ENCODE results near the gene TERT. TPM values are rescaled to one million over a fixed set of nuclear protein-coding genes. Genes with fewer than 3 reads are reported as not detected.

Gene TERT
- total and polyA plus RNA-seq, 3 experiments from 2014 or later = 2.0 to 2.5 TPM; not detected in 1

DNA sequence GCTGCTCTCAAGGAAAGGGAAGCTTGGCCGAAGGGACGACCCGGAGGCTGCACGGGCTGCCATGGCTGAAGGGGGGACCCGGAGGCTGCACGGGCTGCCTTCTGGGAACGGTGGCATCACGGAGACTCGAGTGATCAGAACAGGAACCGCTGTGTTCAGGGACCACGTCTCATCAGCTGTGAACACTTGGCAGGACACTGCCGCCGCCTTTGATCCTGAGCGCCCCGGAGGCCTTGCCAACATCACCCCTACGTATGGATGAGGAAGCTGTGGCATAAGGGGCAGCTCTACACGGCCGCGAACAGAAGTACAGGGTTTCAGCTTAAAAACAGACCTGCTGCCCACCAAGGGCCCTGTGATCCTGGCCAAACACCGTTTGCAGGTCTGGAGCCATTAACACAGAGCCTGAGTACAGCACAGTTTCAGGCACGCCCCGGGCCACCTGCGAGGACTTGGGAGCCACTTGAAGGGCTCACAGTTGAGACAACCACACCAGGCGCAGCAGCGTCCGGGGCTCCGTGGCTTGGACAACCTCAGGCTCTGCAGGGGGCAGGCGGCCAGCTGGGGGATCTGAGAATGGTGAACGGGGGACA, 23.9 kb upstream of the TERT start:
- CTCF ChIA-PET = no interaction called here

DNA sequence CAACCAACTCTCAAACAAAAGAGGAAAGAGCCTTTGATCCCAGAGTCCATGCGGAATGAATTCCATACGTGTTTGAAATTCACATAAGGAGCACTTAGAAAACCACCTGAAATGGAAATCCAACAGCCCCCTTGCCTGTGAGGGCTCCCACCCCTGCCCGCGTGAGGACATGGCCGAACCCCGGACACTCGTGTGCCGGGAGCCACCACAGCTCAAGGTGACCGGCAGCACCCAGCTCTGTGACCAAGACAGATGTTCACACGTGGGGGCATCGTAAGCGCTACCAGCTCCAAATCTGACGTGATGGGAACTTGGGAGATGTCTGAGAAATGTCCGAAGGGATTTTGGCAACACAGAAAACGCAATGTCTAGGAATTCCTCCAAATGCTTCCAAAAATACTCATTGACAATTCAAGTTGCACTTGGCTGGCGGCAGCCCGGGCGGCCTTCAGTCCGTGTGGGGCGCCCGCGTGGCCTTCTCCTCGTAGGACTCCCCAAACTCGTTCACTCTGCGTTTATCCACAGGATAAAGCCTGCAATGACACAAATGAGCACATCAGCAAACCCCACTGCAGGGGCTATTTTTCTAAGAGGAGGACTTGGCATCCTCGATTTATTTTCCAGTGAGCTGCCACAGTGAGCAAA, 23.2 kb upstream of the TERT start:
- peak in 1 of 5 donors; percentile 26 for DNase-seq
- peaks cover 5 to 56% (median 5%) of the 10 kb centered on the region in 3 donors for H3K36me3 Mint-ChIP-seq
- CTCF ChIA-PET = no interaction called here
- peak overlapping the region in 1 of 7 donors; percentile 13 for H3K4me3 Mint-ChIP-seq
- H3K9me3 ChIP-seq (ENCODE audit: low read length) = no peaks in the 10 kb centered on the region
- no peaks in the 10 kb centered on the region for H3K27me3 Mint-ChIP-seq
- H3K36me3 ChIP-seq (ENCODE audit: insufficient read depth, low read length) = peaks cover 3% of the 10 kb centered on the region
- no peak overlapping the region for H3K27ac ChIP-seq (ENCODE audit: low read depth, low read length)
- POLR2A ChIA-PET = no interaction called here
- H3K4me1 Mint-ChIP-seq = peaks cover 44 to 46% (median 46%) of the 10 kb centered on the region in 3 donors
- H3K4me1 ChIP-seq (ENCODE audit: insufficient read depth, low read length) = peaks cover 45% of the 10 kb centered on the region
- H3K4me3 ChIP-seq (ENCODE audit: low read length) = no peak overlapping the region
- H3K27me3 ChIP-seq (ENCODE audit: insufficient read depth, low read length, poor library complexity, severe bottlenecking) = no peaks in the 10 kb centered on the region
- H3K27ac Mint-ChIP-seq = peak overlapping the region in 1 of 8 donors; percentile 84
- no peaks in the 10 kb centered on the region for H3K9me3 Mint-ChIP-seq

More for the DNA sequence above, 23.9 kb upstream of the TERT start:
- H3K27me3 ChIP-seq (ENCODE audit: insufficient read depth, low read length, poor library complexity, severe bottlenecking) = no peaks in the 10 kb centered on the region
- peaks cover 38% of the 10 kb centered on the region for H3K4me1 ChIP-seq (ENCODE audit: insufficient read depth, low read length)
- Mint-ChIP-seq H3K27ac (no peak overlapping the region), H3K36me3 (peaks cover 5 to 58% (median 5%) of the 10 kb centered on the region in 3 donors), H3K9me3 (no peaks in the 10 kb centered on the region), H3K4me1 (peaks cover 37 to 39% (median 39%) of the 10 kb centered on the region in 3 donors), H3K27me3 (no peaks in the 10 kb centered on the region), H3K4me3 (no peak overlapping the region)
- H3K27ac ChIP-seq (ENCODE audit: low read depth, low read length) = no peak overlapping the region
- peaks cover 3% of the 10 kb centered on the region for H3K36me3 ChIP-seq (ENCODE audit: insufficient read depth, low read length)
- no peaks in the 10 kb centered on the region for H3K9me3 ChIP-seq (ENCODE audit: low read length)
- no peak overlapping the region for H3K4me3 ChIP-seq (ENCODE audit: low read length)
- DNase-seq = peak in 1 of 5 donors; percentile 37
- POLR2A ChIA-PET = no interaction called here

DNA sequence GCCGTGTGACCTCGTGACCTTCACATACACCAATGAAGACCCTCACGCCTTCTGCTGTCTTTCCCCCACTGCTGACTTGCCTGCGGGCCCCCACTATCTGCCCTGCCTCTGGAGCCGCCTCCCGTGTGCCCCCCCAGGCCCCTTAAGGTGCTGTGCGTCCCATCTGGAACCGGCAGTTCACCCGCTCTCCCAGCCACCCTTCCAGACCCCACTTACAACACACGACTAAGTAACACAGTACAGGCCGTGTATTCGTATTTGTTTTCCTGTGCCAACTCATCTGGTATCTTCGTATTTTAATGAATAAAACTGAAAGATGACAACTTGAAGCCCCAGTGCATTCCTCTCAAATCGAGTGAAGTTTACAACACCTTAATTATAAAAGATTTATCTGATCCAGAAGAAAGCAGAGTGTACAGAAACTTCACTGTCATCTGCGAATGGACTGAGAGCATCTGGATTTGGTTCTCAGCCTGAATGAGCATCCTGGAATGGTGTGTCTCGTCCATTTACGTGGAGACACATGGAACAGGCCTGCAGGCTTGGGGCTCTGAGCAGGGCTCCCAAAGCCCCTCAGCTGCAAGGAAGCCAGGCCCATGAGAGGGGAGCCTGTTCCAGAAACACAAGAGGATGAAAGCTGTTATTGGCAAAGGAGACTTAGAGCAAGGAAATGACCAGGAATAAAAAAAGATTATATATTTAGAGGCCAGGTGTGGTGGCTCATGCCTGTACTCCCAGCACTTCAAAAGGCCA, 21.9 kb upstream of the TERT start:
- H3K27me3 Mint-ChIP-seq = no peaks in the 10 kb centered on the region
- Histone ChIP-seq H3K27me3 (ENCODE audit: insufficient read depth, low read length, poor library complexity, severe bottlenecking) (no peaks in the 10 kb centered on the region), H3K4me1 (ENCODE audit: insufficient read depth, low read length) (peaks cover 56% of the 10 kb centered on the region), H3K9me3 (ENCODE audit: low read length) (no peaks in the 10 kb centered on the region), H3K36me3 (ENCODE audit: insufficient read depth, low read length) (peaks cover 3% of the 10 kb centered on the region), H3K4me3 (ENCODE audit: low read length) (peak overlapping the region; percentile 58), H3K27ac (ENCODE audit: low read depth, low read length) (no peak overlapping the region)
- CTCF ChIA-PET = interaction anchor here (0.9 kb wide), 1 partner anchor 13 kb away, joined by 3 read pairs; no protein-coding TSS in a partner anchor
- peak overlapping the region; percentile 73 to 92 (median 86) for H3K4me3 Mint-ChIP-seq
- peaks cover 56 to 59% (median 59%) of the 10 kb centered on the region in 3 donors for H3K4me1 Mint-ChIP-seq
- no peak for DNase-seq
- H3K36me3 Mint-ChIP-seq = peaks cover 2 to 46% (median 5%) of the 10 kb centered on the region in 3 donors
- H3K9me3 Mint-ChIP-seq = peaks cover 0 to 5% (median 2%) of the 10 kb centered on the region in 5 donors
- peak overlapping the region; percentile 57 to 92 (median 84) for H3K27ac Mint-ChIP-seq
- POLR2A ChIA-PET = interaction anchor here (1.0 to 1.5 kb wide), 2 partner anchors 28 to 176 kb away, joined by 3 to 6 read pairs; partner anchors contain the start of gene CLPTM1L

DNA sequence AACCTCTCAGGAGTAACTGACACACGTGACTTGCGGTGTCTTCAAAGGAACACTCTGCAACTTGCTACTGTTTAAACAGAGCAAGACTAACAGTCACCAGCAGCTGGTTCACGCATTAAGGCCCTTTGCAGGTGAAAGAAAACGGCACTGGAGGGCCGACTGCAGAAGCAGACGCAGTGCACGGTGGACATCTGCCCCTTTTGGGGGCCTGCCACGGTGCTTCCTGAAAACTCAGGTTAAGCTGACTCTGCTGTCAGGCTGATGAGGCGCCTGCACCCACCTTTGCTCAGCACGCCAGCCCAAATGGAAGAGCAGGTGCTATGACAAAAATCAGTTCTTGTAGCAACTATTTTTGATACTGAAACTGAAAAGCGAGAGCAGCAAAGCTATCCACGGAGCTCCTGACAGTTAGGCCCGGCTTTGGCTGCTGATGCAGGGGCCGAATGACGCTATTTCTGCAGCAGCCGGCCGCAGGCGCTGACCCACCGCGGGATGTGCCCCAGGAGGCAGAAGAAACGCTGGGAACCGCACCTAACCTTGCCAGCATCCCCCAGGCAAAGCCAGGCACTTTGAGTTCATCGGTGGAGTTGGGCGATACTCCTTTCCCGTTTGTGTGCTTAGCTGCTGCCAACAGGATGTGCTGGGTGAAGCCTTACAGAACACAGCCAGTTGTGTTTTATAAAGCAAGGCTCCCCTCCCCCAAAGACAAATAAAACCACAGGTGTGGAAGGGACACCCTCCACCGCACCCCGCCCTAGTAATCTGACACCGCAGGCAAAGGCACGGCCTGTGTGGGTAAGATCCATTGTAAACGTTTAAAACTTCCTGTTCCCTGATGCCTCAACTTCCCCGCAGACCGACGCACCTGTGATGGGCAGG, 21.1 kb upstream of the TERT start:
- H3K27me3 ChIP-seq (ENCODE audit: insufficient read depth, low read length, poor library complexity, severe bottlenecking) = no peaks in the 10 kb centered on the region
- H3K27ac ChIP-seq (ENCODE audit: low read depth, low read length) = no peak overlapping the region
- H3K36me3 Mint-ChIP-seq = peaks cover 0 to 38% (median 0%) of the 10 kb centered on the region in 3 donors
- H3K4me3 Mint-ChIP-seq = peak overlapping the region; percentile 73 to 92 (median 86)
- peak; percentile 39 to 76 (median 62) for DNase-seq
- H3K9me3 ChIP-seq (ENCODE audit: low read length) = peaks cover 2% of the 10 kb centered on the region
- H3K4me1 Mint-ChIP-seq = peaks cover 59 to 61% (median 61%) of the 10 kb centered on the region in 3 donors
- H3K4me3 ChIP-seq (ENCODE audit: low read length) = peak overlapping the region; percentile 58
- ChIA-PET POLR2A (interaction anchor here (1.0 to 1.5 kb wide), 3 partner anchors 29 to 176 kb away, joined by 3 to 6 read pairs (median 4); partner anchors contain the start of gene CLPTM1L), CTCF (interaction anchor here (0.9 to 1.3 kb wide), 2 partner anchors 13 to 14 kb away, joined by 3 read pairs; no protein-coding TSS in a partner anchor)
- H3K4me1 ChIP-seq (ENCODE audit: insufficient read depth, low read length) = peaks cover 56% of the 10 kb centered on the region
- H3K27ac Mint-ChIP-seq = peak overlapping the region; percentile 60 to 96 (median 84)
- no peaks in the 10 kb centered on the region for H3K27me3 Mint-ChIP-seq
- H3K9me3 Mint-ChIP-seq = peaks cover 0 to 10% (median 7%) of the 10 kb centered on the region in 5 donors
- H3K36me3 ChIP-seq (ENCODE audit: insufficient read depth, low read length) = peaks cover 3% of the 10 kb centered on the region

DNA sequence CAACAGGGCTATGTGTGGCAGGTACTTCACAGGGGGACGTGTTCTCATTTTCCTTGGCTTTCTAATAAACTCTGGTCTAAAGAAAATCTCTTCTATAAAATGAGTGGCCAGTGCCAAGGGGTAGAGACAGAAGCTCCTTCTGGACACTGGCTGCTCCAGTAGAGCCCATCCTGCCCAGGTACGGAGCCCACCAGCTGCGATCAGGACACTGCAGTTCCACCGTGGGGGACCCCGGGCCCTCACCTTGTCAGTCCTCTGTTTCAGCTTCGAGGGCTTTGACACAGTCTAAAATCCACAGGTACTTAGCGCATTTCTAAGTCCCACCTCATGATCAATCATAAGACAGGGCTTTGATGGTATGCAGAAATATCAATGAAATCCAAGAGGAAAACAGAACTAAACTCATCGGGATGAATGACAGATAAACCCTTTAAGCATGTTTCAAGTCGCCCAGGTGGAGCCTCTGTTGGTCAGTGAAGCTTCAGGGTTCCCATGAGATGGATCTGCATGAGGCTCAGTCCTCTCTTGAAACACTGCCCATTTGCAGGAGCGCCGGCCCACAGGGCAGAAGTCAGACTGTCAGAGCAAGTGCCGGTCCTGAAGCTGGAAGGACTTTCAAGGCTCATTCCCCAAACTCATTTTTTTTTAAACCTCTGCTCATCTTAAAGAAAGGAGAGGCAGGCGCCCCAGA, 20.3 kb upstream of the TERT start:
- Mint-ChIP-seq H3K27me3 (no peaks in the 10 kb centered on the region), H3K27ac (peak overlapping the region in 7 of 8 donors; percentile 60 to 96 (median 85)), H3K4me1 (peaks cover 59 to 61% (median 61%) of the 10 kb centered on the region in 3 donors), H3K4me3 (peak overlapping the region; percentile 73 to 92 (median 86)), H3K9me3 (peaks cover 0 to 13% (median 10%) of the 10 kb centered on the region in 5 donors), H3K36me3 (peaks cover 0 to 30% (median 0%) of the 10 kb centered on the region in 3 donors)
- peaks cover 56% of the 10 kb centered on the region for H3K4me1 ChIP-seq (ENCODE audit: insufficient read depth, low read length)
- peak overlapping the region; percentile 58 for H3K4me3 ChIP-seq (ENCODE audit: low read length)
- peaks cover 3% of the 10 kb centered on the region for H3K36me3 ChIP-seq (ENCODE audit: insufficient read depth, low read length)
- H3K27ac ChIP-seq (ENCODE audit: low read depth, low read length) = no peak overlapping the region
- ChIA-PET POLR2A (interaction anchor here (1.0 to 1.5 kb wide), 2 partner anchors 30 to 71 kb away, joined by 4 to 6 read pairs; partner anchors contain the start of gene CLPTM1L), CTCF (interaction anchor here (0.9 to 1.3 kb wide), 2 partner anchors 13 to 15 kb away, joined by 3 read pairs; no protein-coding TSS in a partner anchor)
- H3K9me3 ChIP-seq (ENCODE audit: low read length) = peaks cover 3% of the 10 kb centered on the region
- DNase-seq = peak in 1 of 5 donors; percentile 33
- H3K27me3 ChIP-seq (ENCODE audit: insufficient read depth, low read length, poor library complexity, severe bottlenecking) = no peaks in the 10 kb centered on the region

DNA sequence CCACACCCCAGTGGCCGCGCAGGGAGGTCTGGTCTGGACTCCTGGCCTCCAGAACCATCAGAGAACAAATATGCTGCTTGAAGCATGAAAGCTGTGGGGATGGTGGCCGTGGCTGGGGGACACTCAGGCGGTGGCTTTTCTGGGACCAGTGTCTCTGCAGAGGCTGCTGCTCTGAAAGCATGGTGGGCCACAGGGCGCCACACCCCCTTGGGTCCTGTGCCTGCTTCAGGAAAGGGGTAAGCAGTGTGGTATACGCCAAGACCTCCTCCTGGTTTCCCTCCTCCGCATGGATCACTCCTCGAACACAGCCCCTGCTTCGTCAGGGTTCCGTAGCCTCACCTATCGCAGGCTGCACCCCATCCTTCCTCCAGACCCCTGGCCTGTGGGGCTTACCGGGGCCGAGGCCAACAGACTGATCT, 19.7 kb upstream of the TERT start:
- H3K4me3 ChIP-seq (ENCODE audit: low read length) = no peak overlapping the region
- Mint-ChIP-seq H3K4me1 (peaks cover 59 to 61% (median 61%) of the 10 kb centered on the region in 3 donors), H3K9me3 (peaks cover 0 to 13% (median 10%) of the 10 kb centered on the region in 5 donors), H3K36me3 (peaks cover 0 to 25% (median 0%) of the 10 kb centered on the region in 3 donors), H3K27me3 (no peaks in the 10 kb centered on the region), H3K27ac (peak overlapping the region in 1 of 8 donors; percentile 47), H3K4me3 (peak overlapping the region in 6 of 7 donors; percentile 63 to 87 (median 78))
- CTCF ChIA-PET = interaction anchor here (1.3 kb wide), 1 partner anchor 14 kb away, joined by 3 read pairs; no protein-coding TSS in a partner anchor
- H3K27me3 ChIP-seq (ENCODE audit: insufficient read depth, low read length, poor library complexity, severe bottlenecking) = no peaks in the 10 kb centered on the region
- H3K4me1 ChIP-seq (ENCODE audit: insufficient read depth, low read length) = peaks cover 56% of the 10 kb centered on the region
- peaks cover 3% of the 10 kb centered on the region for H3K9me3 ChIP-seq (ENCODE audit: low read length)
- POLR2A ChIA-PET = no interaction called here
- DNase-seq = peak in 1 of 5 donors; percentile 44
- peaks cover 3% of the 10 kb centered on the region for H3K36me3 ChIP-seq (ENCODE audit: insufficient read depth, low read length)
- no peak overlapping the region for H3K27ac ChIP-seq (ENCODE audit: low read depth, low read length)

Data from CD8-positive, alpha-beta memory T cell (primary cell).